ENCODE data around the gene C14orf180. TPM values are rescaled to one million over a fixed set of nuclear protein-coding genes. Genes with fewer than 3 reads are reported as not detected.

The C14orf180 gene
- total RNA-seq, 5 donors from 2014 or later (not counting 1 experiment from before 2014, with no cell fraction given) = not detected

DNA sequence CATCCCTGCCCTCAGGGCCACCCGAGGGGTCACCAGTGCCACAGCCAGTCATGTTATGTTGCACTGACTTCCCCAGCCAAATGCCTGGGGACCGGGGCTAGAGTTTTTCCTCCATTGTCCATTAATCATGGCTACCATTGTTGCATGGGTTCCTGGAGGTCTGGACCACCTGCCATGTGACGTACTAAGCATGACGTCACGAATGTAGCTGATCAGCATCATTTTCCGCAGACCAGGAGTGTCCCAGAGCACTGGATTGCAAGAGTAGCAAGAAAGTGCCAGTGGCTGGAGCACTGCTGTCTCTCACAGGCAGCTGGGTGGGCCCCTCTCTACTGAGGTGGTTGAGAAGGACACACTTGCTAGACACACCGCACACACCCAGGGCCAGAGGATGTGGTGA is 6.9 kb upstream of the C14orf180 start:
- ChIA-PET CTCF (no interaction called here), POLR2A (no interaction called here)
- Mint-ChIP-seq H3K36me3 (no peaks in the 10 kb centered on the region), H3K27ac (no peak overlapping the region), H3K4me3 (no peak overlapping the region), H3K9me3 (no peaks in the 10 kb centered on the region), H3K27me3 (peaks cover 0 to 6% of the 10 kb centered on the region in 2 donors), H3K4me1 (no peaks in the 10 kb centered on the region)
- peaks cover 0 to 37% of the 10 kb centered on the region in 2 experiments for H3K27me3 ChIP-seq (replicated peaks in 1 of 2; ENCODE audit: control insufficient read depth in 2 of 2, extremely low read depth in 1 of 2, insufficient read depth in 2 of 2, low read length in 1 of 2)
- H3K27ac ChIP-seq (ENCODE audit: low read length) = no peak overlapping the region
- H3K4me3 ChIP-seq (ENCODE audit: control insufficient read depth in 1 of 2, extremely low read depth in 1 of 2, low read length in 1 of 2) = no peak overlapping the region
- no peak for DNase-seq
- no peaks in the 10 kb centered on the region for H3K36me3 ChIP-seq (ENCODE audit: control insufficient read depth in 2 of 2, extremely low read depth in 1 of 2, insufficient read depth in 1 of 2, low read length in 1 of 2)
- no peak for ATAC-seq (replicated peaks in 1 of 4)
- H3K9me3 ChIP-seq = no peaks in the 10 kb centered on the region
- WGBS (ENCODE audit: insufficient coverage) = 81% methylated on average over 7 of the region's 7 CpGs
- H3K4me1 ChIP-seq (ENCODE audit: control insufficient read depth in 1 of 2, extremely low read depth in 1 of 2, insufficient read depth in 2 of 2, low read length in 2 of 2) = no peaks in the 10 kb centered on the region

DNA sequence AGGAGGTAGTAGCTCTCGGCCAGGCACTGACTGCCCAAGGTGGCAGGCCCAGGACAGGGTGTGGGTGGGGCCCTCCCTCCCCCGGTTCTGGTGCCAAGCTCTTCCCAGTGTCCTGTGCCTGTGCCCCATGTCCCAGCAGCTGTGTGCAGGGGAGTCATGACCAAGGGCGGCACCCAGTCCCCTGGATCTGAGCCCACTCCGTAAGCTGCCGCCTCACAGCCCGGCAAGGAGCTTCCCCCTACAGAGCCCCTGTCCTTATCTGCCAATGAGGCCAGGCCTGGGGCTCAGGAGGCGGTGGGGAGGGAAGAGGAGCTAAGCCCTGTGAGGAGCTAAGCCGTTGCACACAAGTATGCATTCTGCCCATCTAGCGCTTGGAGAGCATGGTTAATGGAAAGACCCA is 5.6 kb upstream of the C14orf180 start:
- ATAC-seq (replicated peaks in 1 of 4) (no peak), DNase-seq (no peak)
- H3K27ac Mint-ChIP-seq = no peak overlapping the region
- H3K4me1 Mint-ChIP-seq = no peaks in the 10 kb centered on the region
- no peaks in the 10 kb centered on the region for H3K9me3 Mint-ChIP-seq
- no peak overlapping the region for H3K4me3 ChIP-seq (ENCODE audit: control insufficient read depth in 1 of 2, extremely low read depth in 1 of 2, low read length in 1 of 2)
- ChIA-PET CTCF (no interaction called here), POLR2A (no interaction called here)
- WGBS (ENCODE audit: insufficient coverage) = 79% methylated on average over 5 of the region's 9 CpGs
- H3K4me1 ChIP-seq (ENCODE audit: control insufficient read depth in 1 of 2, extremely low read depth in 1 of 2, insufficient read depth in 2 of 2, low read length in 2 of 2) = no peaks in the 10 kb centered on the region
- H3K4me3 Mint-ChIP-seq = no peak overlapping the region
- peaks cover 0 to 6% of the 10 kb centered on the region in 2 donors for H3K27me3 Mint-ChIP-seq
- no peaks in the 10 kb centered on the region for H3K36me3 Mint-ChIP-seq
- H3K9me3 ChIP-seq = no peaks in the 10 kb centered on the region
- H3K36me3 ChIP-seq (ENCODE audit: control insufficient read depth in 2 of 2, extremely low read depth in 1 of 2, insufficient read depth in 1 of 2, low read length in 1 of 2) = no peaks in the 10 kb centered on the region
- peaks cover 0 to 46% of the 10 kb centered on the region in 2 experiments for H3K27me3 ChIP-seq (replicated peaks in 1 of 2; ENCODE audit: control insufficient read depth in 2 of 2, extremely low read depth in 1 of 2, insufficient read depth in 2 of 2, low read length in 1 of 2)
- H3K27ac ChIP-seq (ENCODE audit: low read length) = no peak overlapping the region

DNA sequence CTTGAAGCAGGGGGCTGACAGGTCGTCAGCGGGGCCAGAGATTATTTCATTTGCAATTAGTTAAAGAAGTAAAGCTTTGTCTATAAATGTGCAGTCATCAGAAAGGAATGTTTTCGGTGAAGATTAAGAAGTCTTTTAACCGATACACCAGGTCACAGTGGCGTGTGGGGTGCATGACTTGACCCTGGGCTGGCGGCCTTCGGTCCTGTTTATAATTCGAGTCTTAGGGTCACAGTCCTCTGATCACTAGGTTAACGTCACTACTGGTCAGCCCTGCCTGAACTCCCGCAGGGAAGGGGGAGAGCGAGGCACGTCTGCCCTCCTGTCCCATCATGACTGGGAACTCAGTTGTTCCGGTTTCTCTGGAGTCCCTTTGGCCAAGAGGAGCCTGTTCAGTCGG is 5.0 kb upstream of the C14orf180 start:
- ChIA-PET POLR2A (no interaction called here), CTCF (no interaction called here)
- H3K9me3 Mint-ChIP-seq = no peaks in the 10 kb centered on the region
- no peaks in the 10 kb centered on the region for H3K36me3 Mint-ChIP-seq
- H3K27me3 ChIP-seq (replicated peaks in 1 of 2; ENCODE audit: control insufficient read depth in 2 of 2, extremely low read depth in 1 of 2, insufficient read depth in 2 of 2, low read length in 1 of 2) = peaks cover 0 to 51% of the 10 kb centered on the region in 2 experiments
- H3K9me3 ChIP-seq = no peaks in the 10 kb centered on the region
- H3K27ac Mint-ChIP-seq = no peak overlapping the region
- H3K27ac ChIP-seq (ENCODE audit: low read length) = no peak overlapping the region
- no peak overlapping the region for H3K4me3 ChIP-seq (ENCODE audit: control insufficient read depth in 1 of 2, extremely low read depth in 1 of 2, low read length in 1 of 2)
- H3K4me1 Mint-ChIP-seq = no peaks in the 10 kb centered on the region
- whole genome bisulfite sequencing (ENCODE audit: insufficient coverage) = 84% methylated on average over 12 of the region's 14 CpGs
- no peaks in the 10 kb centered on the region for H3K36me3 ChIP-seq (ENCODE audit: control insufficient read depth in 2 of 2, extremely low read depth in 1 of 2, insufficient read depth in 1 of 2, low read length in 1 of 2)
- H3K4me1 ChIP-seq (ENCODE audit: control insufficient read depth in 1 of 2, extremely low read depth in 1 of 2, insufficient read depth in 2 of 2, low read length in 2 of 2) = no peaks in the 10 kb centered on the region
- ATAC-seq (replicated peaks in 1 of 4) = no peak
- H3K27me3 Mint-ChIP-seq = peaks cover 0 to 6% of the 10 kb centered on the region in 2 donors
- H3K4me3 Mint-ChIP-seq = no peak overlapping the region
- no peak for DNase-seq

DNA sequence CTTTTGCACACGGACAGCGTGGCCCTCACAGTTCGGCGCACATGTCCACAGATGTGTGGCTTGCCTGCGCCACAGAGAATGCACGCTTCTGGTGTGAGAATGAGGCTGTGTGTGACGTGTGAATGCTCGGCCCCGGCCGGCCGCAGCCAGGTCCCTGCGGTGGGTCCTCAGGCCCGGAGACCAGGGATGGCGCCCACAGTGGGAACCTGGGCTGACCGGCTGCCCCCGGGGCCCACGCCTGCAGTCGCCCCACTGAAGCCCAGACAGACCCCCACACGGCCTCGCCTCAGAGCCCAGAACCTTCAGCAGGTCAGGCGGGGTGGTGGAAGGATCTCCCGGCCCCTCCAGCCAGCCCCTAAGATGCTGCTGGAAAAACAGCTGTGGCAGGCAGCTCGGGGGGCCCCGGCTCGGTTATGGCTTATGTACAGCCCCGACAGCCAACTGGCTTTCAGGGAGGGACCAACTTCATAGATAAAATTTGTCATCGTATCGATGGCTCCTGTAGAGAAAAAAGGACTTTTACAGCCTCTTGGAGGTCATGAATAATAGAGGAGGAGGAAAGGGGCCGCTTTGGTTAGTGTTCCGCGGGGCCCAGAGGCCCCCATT is 4.5 kb upstream of the C14orf180 start:
- no peak overlapping the region for H3K27ac Mint-ChIP-seq
- Histone ChIP-seq H3K27ac (ENCODE audit: low read length) (no peak overlapping the region), H3K4me1 (ENCODE audit: control insufficient read depth in 1 of 2, extremely low read depth in 1 of 2, insufficient read depth in 2 of 2, low read length in 2 of 2) (no peaks in the 10 kb centered on the region), H3K9me3 (no peaks in the 10 kb centered on the region), H3K27me3 (replicated peaks in 1 of 2; ENCODE audit: control insufficient read depth in 2 of 2, extremely low read depth in 1 of 2, insufficient read depth in 2 of 2, low read length in 1 of 2) (peaks cover 0 to 52% of the 10 kb centered on the region in 2 experiments), H3K36me3 (ENCODE audit: control insufficient read depth in 2 of 2, extremely low read depth in 1 of 2, insufficient read depth in 1 of 2, low read length in 1 of 2) (no peaks in the 10 kb centered on the region), H3K4me3 (ENCODE audit: control insufficient read depth in 1 of 2, extremely low read depth in 1 of 2, low read length in 1 of 2) (no peak overlapping the region)
- ChIA-PET POLR2A (no interaction called here), CTCF (no interaction called here)
- no peaks in the 10 kb centered on the region for H3K36me3 Mint-ChIP-seq
- no peak for DNase-seq
- H3K4me3 Mint-ChIP-seq = no peak overlapping the region
- H3K9me3 Mint-ChIP-seq = no peaks in the 10 kb centered on the region
- peaks cover 0 to 6% of the 10 kb centered on the region in 2 donors for H3K27me3 Mint-ChIP-seq
- no peaks in the 10 kb centered on the region for H3K4me1 Mint-ChIP-seq
- 85% methylated on average over 28 of the region's 31 CpGs for WGBS (ENCODE audit: insufficient coverage)
- ATAC-seq (replicated peaks in 1 of 4) = no peak

DNA sequence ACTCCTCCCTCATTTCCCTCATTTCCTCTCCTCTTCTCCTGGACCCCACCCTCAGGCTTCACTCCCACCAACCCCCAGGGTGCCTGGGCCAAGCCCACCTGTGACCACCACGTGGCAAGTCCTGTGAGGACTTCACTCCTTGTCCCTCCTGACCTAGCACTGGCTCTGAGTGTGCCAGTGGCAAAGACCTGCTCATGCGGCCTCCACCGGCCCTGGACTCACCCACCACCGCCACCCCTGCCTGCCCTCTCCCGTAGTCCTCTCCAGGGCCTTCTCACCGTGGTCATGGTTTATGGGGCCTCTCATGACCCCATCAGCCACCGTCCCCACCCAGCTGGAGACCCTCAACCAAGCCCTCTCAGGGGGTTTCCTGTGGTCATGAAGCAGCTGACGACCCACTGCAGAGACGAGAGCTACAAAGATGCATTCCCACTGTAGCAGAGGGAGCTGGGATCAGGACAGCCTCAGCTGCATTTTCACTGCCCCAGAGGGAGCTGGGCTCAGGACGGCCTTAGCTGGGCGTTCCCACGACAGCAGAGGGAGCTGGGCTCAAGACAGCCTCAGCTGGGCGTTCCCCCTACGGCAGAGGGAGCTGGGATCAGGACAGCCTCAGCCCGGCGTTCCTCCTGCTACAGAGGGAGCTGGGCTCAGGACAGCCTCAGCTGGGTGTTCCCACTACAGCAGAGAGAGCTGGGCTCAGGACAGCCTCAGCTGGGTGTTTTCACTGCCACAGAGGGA is 3.2 kb upstream of the C14orf180 start:
- ATAC-seq (replicated peaks in 1 of 4) (no peak), DNase-seq (no peak)
- peaks cover 0 to 3% (median 0%) of the 10 kb centered on the region in 3 donors for H3K4me1 Mint-ChIP-seq
- Histone ChIP-seq H3K36me3 (ENCODE audit: control insufficient read depth in 2 of 2, extremely low read depth in 1 of 2, insufficient read depth in 1 of 2, low read length in 1 of 2) (no peaks in the 10 kb centered on the region), H3K27ac (ENCODE audit: low read length) (no peak overlapping the region), H3K4me3 (ENCODE audit: control insufficient read depth in 1 of 2, extremely low read depth in 1 of 2, low read length in 1 of 2) (no peak overlapping the region), H3K27me3 (replicated peaks in 1 of 2; ENCODE audit: control insufficient read depth in 2 of 2, extremely low read depth in 1 of 2, insufficient read depth in 2 of 2, low read length in 1 of 2) (peaks cover 0 to 53% of the 10 kb centered on the region in 2 experiments), H3K4me1 (ENCODE audit: control insufficient read depth in 1 of 2, extremely low read depth in 1 of 2, insufficient read depth in 2 of 2, low read length in 2 of 2) (no peaks in the 10 kb centered on the region), H3K9me3 (no peaks in the 10 kb centered on the region)
- CTCF ChIA-PET = interaction anchor here in 1 of 2 donors (0.5 kb wide), 1 partner anchor 440 kb away, joined by 3 read pairs; no protein-coding TSS in a partner anchor
- H3K9me3 Mint-ChIP-seq = no peaks in the 10 kb centered on the region
- peaks cover 2 to 8% of the 10 kb centered on the region in 2 donors for H3K27me3 Mint-ChIP-seq
- no peak overlapping the region for H3K27ac Mint-ChIP-seq
- H3K4me3 Mint-ChIP-seq = no peak overlapping the region
- WGBS (ENCODE audit: insufficient coverage) = 79% methylated on average over 16 of the region's 16 CpGs
- H3K36me3 Mint-ChIP-seq = no peaks in the 10 kb centered on the region
- POLR2A ChIA-PET = no interaction called here

DNA sequence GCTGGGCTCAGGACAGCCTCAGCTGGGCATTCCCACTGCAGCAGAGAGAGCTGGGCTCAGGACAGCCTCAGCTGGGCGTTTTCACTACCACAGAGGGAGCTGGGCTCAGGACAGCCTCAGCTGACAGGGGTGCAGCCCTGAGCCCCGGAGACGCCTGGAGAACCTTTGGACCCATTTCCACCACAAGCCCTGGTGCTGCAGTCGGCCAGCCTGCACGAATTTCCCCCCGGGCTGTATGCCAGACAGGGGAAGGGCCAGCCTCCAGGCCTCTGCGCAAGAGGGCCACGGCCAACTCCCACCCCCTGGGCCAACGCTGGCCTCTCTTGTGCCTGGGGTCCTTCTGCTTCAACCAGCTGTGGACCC is 2.6 kb upstream of the C14orf180 start:
- H3K27ac ChIP-seq (ENCODE audit: low read length) = no peak overlapping the region
- 77% methylated on average over 7 of the region's 9 CpGs for WGBS (ENCODE audit: insufficient coverage)
- H3K9me3 ChIP-seq = no peaks in the 10 kb centered on the region
- no peak overlapping the region for H3K4me3 Mint-ChIP-seq
- CTCF ChIA-PET = no interaction called here
- H3K27ac Mint-ChIP-seq = no peak overlapping the region
- H3K36me3 Mint-ChIP-seq = no peaks in the 10 kb centered on the region
- no peak for ATAC-seq (replicated peaks in 1 of 4)
- H3K4me1 Mint-ChIP-seq = peaks cover 0 to 6% (median 0%) of the 10 kb centered on the region in 3 donors
- no peak for DNase-seq
- H3K4me3 ChIP-seq (ENCODE audit: control insufficient read depth in 1 of 2, extremely low read depth in 1 of 2, low read length in 1 of 2) = no peak overlapping the region
- H3K27me3 ChIP-seq (replicated peaks in 1 of 2; ENCODE audit: control insufficient read depth in 2 of 2, extremely low read depth in 1 of 2, insufficient read depth in 2 of 2, low read length in 1 of 2) = peaks cover 0 to 53% of the 10 kb centered on the region in 2 experiments
- no peaks in the 10 kb centered on the region for H3K36me3 ChIP-seq (ENCODE audit: control insufficient read depth in 2 of 2, extremely low read depth in 1 of 2, insufficient read depth in 1 of 2, low read length in 1 of 2)
- H3K27me3 Mint-ChIP-seq = peaks cover 4 to 9% of the 10 kb centered on the region in 2 donors
- POLR2A ChIA-PET = no interaction called here
- no peaks in the 10 kb centered on the region for H3K4me1 ChIP-seq (ENCODE audit: control insufficient read depth in 1 of 2, extremely low read depth in 1 of 2, insufficient read depth in 2 of 2, low read length in 2 of 2)
- no peaks in the 10 kb centered on the region for H3K9me3 Mint-ChIP-seq
